ENCODE measurements around the gene ZNF284. TPM values are rescaled to one million over a fixed set of nuclear protein-coding genes. Genes with fewer than 3 reads are reported as not detected.

The ZNF284 gene
- 2.3 TPM for total RNA-seq
- 1 to 10 TPM in 1 of 4 donors, under 1 TPM in 3; 0.56 to 1.1 (median 0.60) TPM for polyA plus RNA-seq

DNA sequence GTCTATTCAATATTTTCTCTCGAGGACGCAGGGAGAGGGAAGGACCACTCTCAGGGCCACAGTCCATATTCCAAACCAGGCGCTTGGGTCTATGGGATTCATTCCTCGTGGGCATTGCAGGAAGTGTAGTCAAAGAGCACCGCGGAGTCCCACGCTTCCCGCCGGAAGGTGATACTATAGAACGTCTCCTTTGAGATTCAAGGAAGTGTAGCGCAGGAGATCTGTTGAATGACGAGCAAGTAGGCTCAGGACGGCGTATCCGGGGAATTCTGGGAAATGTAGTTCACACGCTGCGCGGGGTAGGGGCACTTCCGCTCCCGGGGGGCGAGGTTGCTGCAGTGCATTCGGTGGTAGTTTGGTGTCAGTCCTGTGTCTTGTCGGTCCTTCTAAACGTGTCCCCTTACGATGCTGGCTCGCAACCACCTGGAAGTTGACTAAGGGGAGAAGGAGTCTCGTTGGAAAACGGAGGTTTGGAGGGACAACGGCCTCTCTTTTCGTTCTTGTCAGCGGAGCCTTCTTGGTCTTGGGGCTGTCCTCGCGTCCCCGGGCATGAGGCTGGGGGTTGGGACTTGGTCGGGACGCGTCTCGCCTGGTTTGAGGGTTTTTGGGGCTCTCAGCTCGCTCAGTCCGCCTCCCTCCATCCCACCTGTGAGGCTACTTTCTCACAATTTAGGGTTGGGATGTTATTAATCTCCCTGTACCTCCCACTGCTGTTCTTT, at the start of gene ZNF284:
Gene ZNF284, plus strand, starts transcription at position 336 of the 719 bp plus-strand sequence. CDS start 4,231 bp downstream, outside the sequence.
- no peaks in the 10 kb centered on the region for H3K27me3 ChIP-seq (ENCODE audit: control insufficient read depth, insufficient read depth, low read length)
- H3K4me3 ChIP-seq (ENCODE audit: low read depth, low read length): peak within 1 kb of the TSS; percentile 84
- H3K9me3 ChIP-seq (ENCODE audit: control insufficient read depth in 2 of 2, low read length in 2 of 2): peaks cover 16 to 22% of the 10 kb centered on the region in 2 experiments
- Mint-ChIP-seq H3K4me3 (peak within 1 kb of the TSS; percentile 89 to 98 (median 95)), H3K27ac (peak within 1 kb of the TSS; percentile 52 to 93 (median 83)), H3K36me3 (peaks cover 23% of the 10 kb centered on the region), H3K9me3 (peaks cover 8 to 37% (median 16%) of the 10 kb centered on the region in 7 donors), H3K4me1 (peaks cover 14 to 32% (median 26%) of the 10 kb centered on the region in 4 donors), H3K27me3 (peaks cover 14% of the 10 kb centered on the region)
- H3K4me1 ChIP-seq (ENCODE audit: control insufficient read depth, insufficient read depth, low read length, poor library complexity, severe bottlenecking): peaks cover 18% of the 10 kb centered on the region
- peak; percentile 76 to 91 (median 84) for DNase-seq
- peak within 1 kb of the TSS; percentile 35 for H3K27ac ChIP-seq (ENCODE audit: insufficient read depth, low read length, poor library complexity, severe bottlenecking)
- peak; percentile 98 to 99 for ATAC-seq (ENCODE audit: low read depth in 2 of 2)
- no peaks in the 10 kb centered on the region for H3K36me3 ChIP-seq (ENCODE audit: control insufficient read depth, insufficient read depth, low read length)

DNA sequence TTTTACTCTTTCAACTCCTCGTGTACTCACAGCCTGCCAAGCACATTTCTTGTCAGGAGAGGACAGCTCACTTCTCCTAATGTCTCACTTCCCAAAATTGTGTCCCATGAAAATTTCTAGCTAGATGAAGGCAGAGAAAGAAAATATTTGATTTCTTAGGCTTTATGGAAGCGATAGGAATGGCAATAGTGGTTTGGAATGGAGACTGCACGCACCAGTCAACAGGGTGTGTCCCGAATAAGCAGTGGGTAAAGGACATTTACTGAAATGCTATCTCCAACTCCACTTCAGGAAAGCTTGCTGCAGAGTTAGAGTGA, 47.1 kb upstream of the ZNF284 start:
- H3K4me3 ChIP-seq (ENCODE audit: low read depth, low read length): peak overlapping the region; percentile 91
- H3K36me3 Mint-ChIP-seq: peaks cover 35% of the 10 kb centered on the region
- no peak overlapping the region for H3K27ac ChIP-seq (ENCODE audit: insufficient read depth, low read length, poor library complexity, severe bottlenecking)
- H3K27me3 Mint-ChIP-seq: peaks cover 5% of the 10 kb centered on the region
- peak overlapping the region; percentile 90 to 100 (median 98) for H3K4me3 Mint-ChIP-seq
- DNase-seq: no peak
- peaks cover 31% of the 10 kb centered on the region for H3K36me3 ChIP-seq (ENCODE audit: control insufficient read depth, insufficient read depth, low read length)
- no peak for ATAC-seq (ENCODE audit: low read depth in 2 of 2)
- H3K9me3 ChIP-seq (ENCODE audit: control insufficient read depth in 2 of 2, low read length in 2 of 2): peaks cover 36% of the 10 kb centered on the region in 2 experiments
- H3K27ac Mint-ChIP-seq: peak overlapping the region in 2 of 3 donors; percentile 95 to 96
- no peaks in the 10 kb centered on the region for H3K27me3 ChIP-seq (ENCODE audit: control insufficient read depth, insufficient read depth, low read length)
- peaks cover 10 to 47% (median 28%) of the 10 kb centered on the region in 7 donors for H3K9me3 Mint-ChIP-seq
- peaks cover 10% of the 10 kb centered on the region for H3K4me1 ChIP-seq (ENCODE audit: control insufficient read depth, insufficient read depth, low read length, poor library complexity, severe bottlenecking)
- H3K4me1 Mint-ChIP-seq: peaks cover 16 to 37% (median 23%) of the 10 kb centered on the region in 4 donors

DNA sequence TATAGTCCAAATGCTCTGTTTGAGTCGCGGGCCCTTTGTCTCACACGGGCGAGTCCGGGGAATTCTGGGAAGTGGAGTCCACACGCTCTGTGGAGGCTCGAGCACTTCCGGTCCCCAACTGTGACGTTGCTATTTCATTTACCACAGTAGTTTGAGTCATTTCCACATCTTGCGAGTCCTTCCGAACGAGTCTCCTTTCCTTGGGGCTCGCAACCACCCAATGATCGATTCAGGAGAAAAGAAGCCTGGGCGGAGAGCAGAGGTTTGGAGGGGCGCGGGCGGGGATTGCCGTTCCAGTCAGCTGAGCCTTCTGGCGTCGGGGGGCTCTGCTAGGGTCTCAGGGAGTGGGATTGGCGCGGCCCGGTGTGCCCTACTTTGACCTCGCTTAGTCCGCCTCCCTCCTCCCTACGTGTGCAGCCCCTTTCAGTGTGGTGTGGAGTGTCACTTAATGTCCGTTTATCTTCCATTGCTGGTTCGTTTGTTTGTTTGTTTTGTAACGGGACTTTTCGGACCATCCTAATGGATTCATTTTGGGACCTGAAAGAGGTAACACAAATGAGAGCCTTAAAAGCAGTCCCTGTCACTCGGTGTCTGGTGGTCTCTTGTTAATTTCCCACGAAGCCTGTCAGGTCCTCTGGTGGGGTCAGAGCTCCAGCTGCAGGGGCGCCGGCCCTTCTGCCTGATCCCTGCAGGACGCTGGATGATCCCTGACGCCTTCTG, 46.6 kb upstream of the ZNF284 start, which contains the start of gene ZNF222:
Gene ZNF222, plus strand, starts transcription at position 163 of the 720 bp plus-strand sequence. Its CDS starts 58 bp downstream, at position 221.
- no peaks in the 10 kb centered on the region for H3K27me3 ChIP-seq (ENCODE audit: control insufficient read depth, insufficient read depth, low read length)
- peaks cover 36 to 38% of the 10 kb centered on the region in 2 experiments for H3K9me3 ChIP-seq (ENCODE audit: control insufficient read depth in 2 of 2, low read length in 2 of 2)
- Mint-ChIP-seq H3K4me3 (peak within 1 kb of the TSS; percentile 90 to 100 (median 98)), H3K36me3 (peaks cover 40% of the 10 kb centered on the region), H3K27me3 (peaks cover 5% of the 10 kb centered on the region), H3K4me1 (peaks cover 16 to 37% (median 23%) of the 10 kb centered on the region in 4 donors), H3K9me3 (peaks cover 10 to 46% (median 28%) of the 10 kb centered on the region in 7 donors), H3K27ac (peak within 1 kb of the TSS; percentile 80 to 96 (median 95))
- peaks cover 36% of the 10 kb centered on the region for H3K36me3 ChIP-seq (ENCODE audit: control insufficient read depth, insufficient read depth, low read length)
- H3K4me1 ChIP-seq (ENCODE audit: control insufficient read depth, insufficient read depth, low read length, poor library complexity, severe bottlenecking): peaks cover 10% of the 10 kb centered on the region
- H3K4me3 ChIP-seq (ENCODE audit: low read depth, low read length): peak within 1 kb of the TSS; percentile 91
- peak; percentile 68 to 92 (median 78) for DNase-seq
- ATAC-seq (ENCODE audit: low read depth in 2 of 2): peak; percentile 95 to 99
- peak within 1 kb of the TSS; percentile 52 for H3K27ac ChIP-seq (ENCODE audit: insufficient read depth, low read length, poor library complexity, severe bottlenecking)

DNA sequence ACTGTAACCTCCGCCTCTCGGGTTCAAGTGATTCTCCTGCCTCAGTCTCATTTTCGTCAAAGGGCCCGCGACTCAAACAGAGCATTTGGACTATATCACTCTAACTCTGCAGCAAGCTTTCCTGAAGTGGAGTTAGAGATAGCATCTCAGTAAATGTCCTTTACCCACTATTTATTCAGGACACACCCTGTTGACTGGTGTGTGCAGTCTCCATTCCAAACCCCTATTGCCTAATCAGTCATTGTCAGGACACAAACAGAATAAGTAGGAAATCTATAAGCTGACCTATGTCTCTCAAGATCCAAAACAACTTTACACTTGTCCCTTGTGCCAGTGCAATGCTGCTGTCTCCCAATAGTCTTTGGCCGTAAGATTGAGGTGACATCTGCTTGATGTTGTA, 45.3 kb upstream of the ZNF284 start:
- DNase-seq: no peak
- ATAC-seq (ENCODE audit: low read depth in 2 of 2): no peak
- peaks cover 10% of the 10 kb centered on the region for H3K4me1 ChIP-seq (ENCODE audit: control insufficient read depth, insufficient read depth, low read length, poor library complexity, severe bottlenecking)
- H3K4me3 Mint-ChIP-seq: peak overlapping the region; percentile 62 to 100 (median 98)
- H3K27me3 Mint-ChIP-seq: peaks cover 5% of the 10 kb centered on the region
- H3K4me1 Mint-ChIP-seq: peaks cover 16 to 37% (median 23%) of the 10 kb centered on the region in 4 donors
- peaks cover 42 to 43% of the 10 kb centered on the region in 2 experiments for H3K9me3 ChIP-seq (ENCODE audit: control insufficient read depth in 2 of 2, low read length in 2 of 2)
- H3K9me3 Mint-ChIP-seq: peaks cover 10 to 54% (median 30%) of the 10 kb centered on the region in 7 donors
- H3K36me3 Mint-ChIP-seq: peaks cover 53% of the 10 kb centered on the region
- no peaks in the 10 kb centered on the region for H3K27me3 ChIP-seq (ENCODE audit: control insufficient read depth, insufficient read depth, low read length)
- H3K27ac Mint-ChIP-seq: no peak overlapping the region
- no peak overlapping the region for H3K4me3 ChIP-seq (ENCODE audit: low read depth, low read length)
- H3K27ac ChIP-seq (ENCODE audit: insufficient read depth, low read length, poor library complexity, severe bottlenecking): no peak overlapping the region
- peaks cover 48% of the 10 kb centered on the region for H3K36me3 ChIP-seq (ENCODE audit: control insufficient read depth, insufficient read depth, low read length)

DNA sequence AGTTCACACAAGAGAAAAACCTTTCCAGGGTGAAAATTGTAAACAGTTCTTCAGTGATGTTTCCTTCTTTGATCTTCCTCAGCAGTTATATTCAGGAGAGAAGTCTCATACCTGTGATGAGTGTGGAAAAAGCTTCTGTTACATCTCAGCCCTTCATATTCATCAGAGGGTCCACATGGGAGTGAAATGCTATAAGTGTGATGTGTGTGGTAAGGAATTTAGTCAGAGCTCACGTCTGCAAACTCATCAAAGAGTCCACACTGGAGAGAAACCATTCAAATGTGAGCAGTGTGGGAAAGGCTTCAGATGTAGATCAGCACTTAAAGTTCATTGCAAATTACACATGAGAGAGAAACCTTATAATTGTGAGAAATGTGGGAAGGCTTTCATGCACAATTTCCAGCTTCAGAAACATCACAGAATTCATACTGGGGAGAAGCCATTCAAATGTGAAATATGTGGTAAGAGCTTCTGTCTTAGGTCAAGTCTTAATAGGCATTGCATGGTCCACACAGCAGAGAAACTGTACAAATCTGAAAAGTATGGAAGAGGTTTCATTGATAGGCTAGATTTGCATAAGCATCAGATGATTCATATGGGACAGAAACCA, 39.9 kb upstream of the ZNF284 start:
- Mint-ChIP-seq H3K4me3 (no peak overlapping the region), H3K27me3 (peaks cover 4% of the 10 kb centered on the region), H3K9me3 (peaks cover 10 to 93% (median 37%) of the 10 kb centered on the region in 7 donors), H3K27ac (no peak overlapping the region), H3K36me3 (peaks cover 56% of the 10 kb centered on the region), H3K4me1 (peaks cover 4 to 14% (median 11%) of the 10 kb centered on the region in 4 donors)
- H3K4me1 ChIP-seq (ENCODE audit: control insufficient read depth, insufficient read depth, low read length, poor library complexity, severe bottlenecking): no peaks in the 10 kb centered on the region
- H3K36me3 ChIP-seq (ENCODE audit: control insufficient read depth, insufficient read depth, low read length): peaks cover 51% of the 10 kb centered on the region
- H3K27me3 ChIP-seq (ENCODE audit: control insufficient read depth, insufficient read depth, low read length): no peaks in the 10 kb centered on the region
- no peak overlapping the region for H3K27ac ChIP-seq (ENCODE audit: insufficient read depth, low read length, poor library complexity, severe bottlenecking)
- peak overlapping the region; percentile 0 for H3K4me3 ChIP-seq (ENCODE audit: low read depth, low read length)
- no peak for DNase-seq
- no peak for ATAC-seq (ENCODE audit: low read depth in 2 of 2)
- H3K9me3 ChIP-seq (ENCODE audit: control insufficient read depth in 2 of 2, low read length in 2 of 2): peaks cover 86 to 94% of the 10 kb centered on the region in 2 experiments

DNA sequence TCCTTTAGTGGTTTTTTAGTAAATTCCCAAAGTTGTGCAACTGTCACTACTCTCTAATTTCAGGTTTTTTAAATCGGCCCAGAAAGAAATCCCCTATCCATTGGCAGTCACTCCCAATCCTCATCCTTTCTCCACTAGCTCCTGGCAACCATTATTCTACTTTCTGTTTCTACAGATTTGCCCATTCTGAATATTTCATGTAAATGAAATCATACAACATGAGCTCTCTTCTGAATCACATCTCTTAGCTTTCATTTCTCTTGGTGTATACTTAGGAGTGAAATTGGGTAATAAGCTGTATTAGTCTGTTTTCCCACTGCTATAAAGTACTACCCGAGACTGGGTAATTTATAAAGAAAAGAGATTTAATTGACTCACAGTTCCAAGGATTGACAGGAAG, 29.8 kb upstream of the ZNF284 start:
- ATAC-seq (ENCODE audit: low read depth in 2 of 2) (no peak), DNase-seq (no peak)
- Mint-ChIP-seq H3K9me3 (peaks cover 2 to 50% (median 21%) of the 10 kb centered on the region in 7 donors), H3K4me1 (no peaks in the 10 kb centered on the region), H3K27ac (no peak overlapping the region), H3K36me3 (no peaks in the 10 kb centered on the region), H3K27me3 (no peaks in the 10 kb centered on the region), H3K4me3 (no peak overlapping the region)
- Histone ChIP-seq H3K9me3 (ENCODE audit: control insufficient read depth in 2 of 2, low read length in 2 of 2) (peaks cover 23 to 26% of the 10 kb centered on the region in 2 experiments), H3K27ac (ENCODE audit: insufficient read depth, low read length, poor library complexity, severe bottlenecking) (no peak overlapping the region), H3K36me3 (ENCODE audit: control insufficient read depth, insufficient read depth, low read length) (no peaks in the 10 kb centered on the region), H3K4me3 (ENCODE audit: low read depth, low read length) (no peak overlapping the region), H3K27me3 (ENCODE audit: control insufficient read depth, insufficient read depth, low read length) (no peaks in the 10 kb centered on the region), H3K4me1 (ENCODE audit: control insufficient read depth, insufficient read depth, low read length, poor library complexity, severe bottlenecking) (no peaks in the 10 kb centered on the region)

All from CD4-positive, CD25-positive, alpha-beta regulatory T cell (primary cell).